Activated naive CD8-positive, alpha-beta T cell treated with anti-CD3 and anti-CD28 coated beads, Interleukin-2, amount 50 U/mL, for 24 hours (primary cell): Measurements from ENCODE around the gene EEA1.
"Not testable (repeated sequence)": the region's sequence is repeated elsewhere in the genome, so short reads cannot be mapped to it uniquely, and the experiment has no call there.

Experiments used
- ATAC-seq: fragments of 150-1000 bp; cut with Tn5 transposase; one replicate; pipeline ENCODE4 v1.10.0; 2021
- DNase-seq: peaks from one replicate; pipeline ENCODE4 v3.0.0; 2021
- H3K27ac Mint-ChIP-seq: one replicate; pipeline ENCODE4 v1.8.0; 2021; ENCODE audit warnings: mild to moderate bottlenecking, mixed read lengths
- H3K27me3 Mint-ChIP-seq: one replicate; pipeline ENCODE4 v1.8.0; 2021; ENCODE audit warnings: mixed read lengths
- H3K36me3 Mint-ChIP-seq: one replicate; pipeline ENCODE4 v1.8.0; 2021; ENCODE audit warnings: low read depth, mixed read lengths
- H3K4me1 Mint-ChIP-seq: one replicate; pipeline ENCODE4 v1.8.0; 2021; ENCODE audit warnings: mixed read lengths
- H3K4me3 Mint-ChIP-seq: one replicate; pipeline ENCODE4 v1.8.0; 2021; ENCODE audit warnings: mild to moderate bottlenecking, moderate library complexity, mixed read lengths
- H3K9me3 Mint-ChIP-seq: one replicate; pipeline ENCODE4 v1.8.0; 2021; ENCODE audit warnings: mixed read lengths

Gene EEA1

DNA sequence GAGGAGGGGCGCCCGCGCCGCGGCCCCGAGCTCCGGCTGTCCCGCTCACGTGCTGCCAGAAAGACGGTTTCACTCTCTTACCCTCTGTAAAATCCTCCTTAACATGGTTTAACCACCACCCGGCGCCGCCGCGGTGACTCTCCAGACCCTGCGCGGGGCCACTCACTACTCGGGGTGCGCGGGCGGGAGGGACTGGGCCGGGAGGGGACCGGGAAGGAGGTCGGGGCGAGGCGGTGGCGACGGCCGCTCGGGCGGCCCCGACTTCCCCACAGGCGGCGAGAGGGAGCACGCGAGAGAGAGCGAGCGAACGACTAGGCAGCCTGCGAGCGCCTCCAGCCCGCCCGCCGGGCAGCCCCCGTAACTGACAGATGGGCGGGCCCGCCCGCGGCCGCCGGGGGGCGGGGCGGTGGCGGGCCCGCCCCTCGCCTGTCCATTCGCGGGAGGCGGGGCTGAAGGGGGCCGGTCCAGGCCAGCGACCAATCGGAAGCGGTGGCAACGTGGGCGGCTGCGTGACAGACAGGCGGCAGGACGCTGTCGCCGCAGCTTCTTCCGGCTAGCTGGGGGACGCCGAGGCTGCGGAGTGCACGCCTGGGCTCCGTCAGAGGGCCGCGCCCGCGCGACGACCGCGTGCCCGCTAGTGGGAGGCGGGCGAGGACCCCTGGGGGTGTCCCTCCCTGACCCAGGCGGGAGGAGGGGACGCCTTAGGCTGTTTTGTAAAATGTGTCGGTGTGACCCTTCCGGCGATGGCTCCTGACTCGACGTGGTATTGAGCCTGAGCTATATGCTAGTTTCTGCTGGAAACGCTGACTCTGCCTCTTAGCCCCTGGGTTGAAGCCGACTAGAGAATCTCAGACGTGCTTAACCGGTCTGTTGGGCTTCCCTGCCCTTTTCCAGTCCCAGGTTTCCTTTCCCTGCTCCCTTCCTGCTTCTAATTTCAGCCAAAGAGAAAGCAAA, at the start of gene EEA1:
EEA1 (minus strand) TSS at position 334 of the 954 bp plus-strand sequence; CDS start at position 105, 229 bp downstream.
- Mint-ChIP-seq H3K9me3 (no peaks in the 10 kb centered on the region), H3K27me3 (no peaks in the 10 kb centered on the region), H3K27ac (peak within 1 kb of the TSS; percentile 95), H3K4me3 (peak within 1 kb of the TSS; percentile 79), H3K36me3 (peaks cover 2% of the 10 kb centered on the region), H3K4me1 (peaks cover 42% of the 10 kb centered on the region)
- ATAC-seq (peak; percentile 78), DNase-seq (peak; percentile 97)

DNA sequence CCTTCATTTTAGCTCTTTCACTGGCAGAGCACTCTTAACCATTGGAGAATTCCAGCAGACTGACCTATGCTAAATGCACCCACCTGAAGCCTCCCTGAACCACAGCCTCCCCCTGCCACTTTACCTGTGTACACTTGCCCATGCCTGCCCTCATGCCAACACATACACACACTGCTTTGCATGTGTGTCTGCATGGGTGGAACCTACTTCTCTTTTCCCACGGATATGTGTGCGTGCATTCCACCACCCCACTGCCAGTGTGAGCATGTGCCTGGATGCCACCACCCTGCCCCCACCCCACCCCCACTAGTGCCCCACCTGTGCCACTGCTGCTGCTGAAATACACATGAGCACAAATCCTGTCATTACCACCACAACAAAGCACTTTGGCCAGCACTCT, 49.5 kb upstream of the EEA1 start:
- Mint-ChIP-seq H3K27ac (no peak overlapping the region), H3K36me3 (peaks cover 6% of the 10 kb centered on the region), H3K4me1 (peaks cover 19% of the 10 kb centered on the region), H3K4me3 (no peak overlapping the region), H3K27me3 (peaks cover 1% of the 10 kb centered on the region), H3K9me3 (peaks cover 17% of the 10 kb centered on the region)
- no peak for DNase-seq
- ATAC-seq = no peak

DNA sequence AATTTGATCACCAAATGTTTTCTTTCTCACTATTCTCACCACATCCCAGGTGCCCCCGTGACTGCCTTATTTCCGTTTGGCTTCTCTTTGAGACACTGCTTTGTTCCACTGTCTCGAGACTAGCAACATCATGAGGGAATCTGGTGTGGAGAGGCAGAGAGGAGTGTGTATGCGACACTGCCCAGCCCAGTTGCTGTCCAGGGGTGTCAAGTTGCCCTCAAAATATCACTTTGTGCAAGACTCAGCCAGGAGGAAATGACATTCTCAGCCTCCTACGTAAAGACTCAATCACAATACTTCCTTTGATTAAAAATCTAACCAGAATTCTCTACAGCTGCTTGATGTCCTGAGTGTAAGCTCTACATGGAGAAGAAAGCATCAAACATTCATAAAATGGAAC, 48.2 kb upstream of the EEA1 start:
- H3K27me3 Mint-ChIP-seq = peaks cover 1% of the 10 kb centered on the region
- H3K27ac Mint-ChIP-seq = no peak overlapping the region
- no peak overlapping the region for H3K4me3 Mint-ChIP-seq
- DNase-seq = no peak
- H3K36me3 Mint-ChIP-seq = peaks cover 6% of the 10 kb centered on the region
- ATAC-seq = no peak
- H3K4me1 Mint-ChIP-seq = peaks cover 19% of the 10 kb centered on the region
- peaks cover 17% of the 10 kb centered on the region for H3K9me3 Mint-ChIP-seq

DNA sequence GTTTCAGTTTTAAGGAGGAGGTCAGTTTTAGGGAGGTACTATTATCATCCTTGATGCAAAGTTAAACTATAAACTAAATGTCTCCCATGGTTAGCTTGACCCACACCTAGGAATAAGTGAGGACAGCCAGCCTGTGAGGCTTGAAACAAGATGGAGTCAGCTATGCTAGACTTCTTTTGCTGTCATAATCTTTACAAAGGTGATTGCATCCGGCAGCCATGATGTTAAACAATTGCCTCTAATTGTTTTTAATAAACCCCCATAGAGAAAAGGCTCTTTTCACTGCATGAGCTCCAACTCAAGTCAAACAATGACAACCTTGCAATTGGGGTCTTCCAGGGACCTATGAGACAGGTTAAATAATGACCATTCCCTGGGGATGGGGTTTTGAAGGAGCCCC, 45.7 kb upstream of the EEA1 start:
- H3K4me3 Mint-ChIP-seq = no peak overlapping the region
- DNase-seq (no peak), ATAC-seq (no peak)
- no peaks in the 10 kb centered on the region for H3K36me3 Mint-ChIP-seq
- peaks cover 5% of the 10 kb centered on the region for H3K9me3 Mint-ChIP-seq
- peaks cover 1% of the 10 kb centered on the region for H3K27me3 Mint-ChIP-seq
- H3K4me1 Mint-ChIP-seq = peaks cover 19% of the 10 kb centered on the region
- no peak overlapping the region for H3K27ac Mint-ChIP-seq

DNA sequence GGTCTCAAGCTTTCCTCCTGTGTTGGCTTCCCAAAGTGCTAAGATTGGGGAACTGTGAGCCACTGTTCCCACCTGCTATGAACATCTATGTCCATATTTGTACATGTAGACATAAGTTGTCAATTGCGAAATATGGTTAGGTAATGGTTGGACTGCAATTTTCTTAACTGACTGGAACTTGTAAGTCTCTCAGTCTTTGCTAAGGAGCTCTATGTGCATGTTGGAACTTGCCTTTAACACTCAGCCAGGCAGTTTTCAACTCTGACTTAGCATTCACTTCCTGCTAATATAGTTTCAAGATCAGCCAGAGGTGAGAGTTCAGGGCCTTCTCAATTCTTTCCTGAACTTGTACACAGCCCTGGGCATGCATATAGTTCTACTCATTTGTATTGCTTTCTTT, 44.5 kb upstream of the EEA1 start:
- no peaks in the 10 kb centered on the region for H3K36me3 Mint-ChIP-seq
- H3K27ac Mint-ChIP-seq = no peak overlapping the region
- no peak for ATAC-seq
- peaks cover 15% of the 10 kb centered on the region for H3K4me1 Mint-ChIP-seq
- no peak overlapping the region for H3K4me3 Mint-ChIP-seq
- H3K9me3 Mint-ChIP-seq = peaks cover 5% of the 10 kb centered on the region
- DNase-seq = no peak
- H3K27me3 Mint-ChIP-seq = peaks cover 1% of the 10 kb centered on the region

DNA sequence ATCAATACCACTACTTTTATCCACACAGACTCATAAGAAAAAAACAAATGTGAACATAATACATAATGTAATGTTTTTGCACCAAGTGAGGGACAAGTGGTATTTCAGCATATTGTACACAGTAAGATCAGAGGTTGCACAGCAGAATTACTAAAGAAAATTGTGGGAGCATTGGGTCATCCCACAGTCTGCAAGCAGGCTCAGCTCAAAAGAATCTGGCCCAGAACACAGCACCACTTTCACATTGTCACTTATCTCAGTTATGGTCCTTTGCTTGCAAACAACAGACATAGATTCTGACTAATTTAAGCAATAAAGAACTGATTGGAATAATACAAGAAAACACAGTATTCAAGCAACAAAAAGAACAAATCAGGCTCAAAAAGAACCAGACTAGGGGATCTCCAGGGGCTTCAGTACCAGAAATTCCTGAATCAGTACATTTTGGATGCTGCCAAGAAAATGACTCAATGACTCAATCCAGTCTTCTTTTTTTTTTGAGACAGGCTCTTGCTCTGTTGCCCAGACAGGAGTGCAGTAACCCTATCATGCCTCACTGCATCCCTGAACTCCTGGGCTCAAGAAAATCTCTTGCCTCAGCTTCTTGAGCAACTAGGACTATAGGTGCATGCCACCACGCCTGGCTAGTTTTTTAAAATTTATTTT, 42.9 kb upstream of the EEA1 start:
- Mint-ChIP-seq H3K9me3 (peaks cover 5% of the 10 kb centered on the region), H3K4me3 (no peak overlapping the region), H3K27me3 (peaks cover 3% of the 10 kb centered on the region), H3K4me1 (peaks cover 8% of the 10 kb centered on the region), H3K36me3 (no peaks in the 10 kb centered on the region), H3K27ac (no peak overlapping the region)
- ATAC-seq (no peak), DNase-seq (no peak)

DNA sequence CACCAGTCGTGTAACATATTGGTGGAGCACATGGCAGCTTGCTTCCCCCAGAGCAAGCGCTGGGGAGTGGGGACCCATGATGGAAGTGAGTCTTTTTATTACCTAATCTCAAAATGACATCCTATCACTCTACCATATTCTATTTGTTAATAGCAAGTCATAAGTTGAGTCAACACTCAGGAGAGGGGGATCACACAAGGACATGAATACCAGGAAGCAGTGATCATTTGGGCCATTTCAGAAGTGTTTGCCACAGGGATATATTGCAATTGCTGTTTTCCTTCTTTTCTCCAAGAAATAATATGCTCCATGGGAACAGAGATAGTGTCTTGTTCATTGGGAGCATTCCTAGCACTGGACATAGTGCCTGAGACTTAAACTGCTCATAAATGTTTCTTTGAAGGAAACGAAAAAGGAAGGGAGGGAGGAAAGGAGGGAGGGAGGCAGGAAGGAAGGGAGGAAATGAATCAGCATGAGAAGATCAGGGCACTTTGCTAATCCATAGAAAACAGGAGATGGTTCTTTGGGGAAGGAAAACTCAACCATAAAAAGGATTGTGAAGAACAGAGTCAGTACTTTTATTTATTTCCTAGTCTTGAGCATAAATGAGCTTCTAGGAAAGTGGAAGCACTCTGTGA, 39.2 kb upstream of the EEA1 start:
- H3K27me3 Mint-ChIP-seq = peaks cover 2% of the 10 kb centered on the region
- DNase-seq = no peak
- H3K4me3 Mint-ChIP-seq = no peak overlapping the region
- H3K27ac Mint-ChIP-seq = no peak overlapping the region
- no peaks in the 10 kb centered on the region for H3K9me3 Mint-ChIP-seq
- H3K4me1 Mint-ChIP-seq = peaks cover 5% of the 10 kb centered on the region
- H3K36me3 Mint-ChIP-seq = no peaks in the 10 kb centered on the region
- ATAC-seq = no peak

DNA sequence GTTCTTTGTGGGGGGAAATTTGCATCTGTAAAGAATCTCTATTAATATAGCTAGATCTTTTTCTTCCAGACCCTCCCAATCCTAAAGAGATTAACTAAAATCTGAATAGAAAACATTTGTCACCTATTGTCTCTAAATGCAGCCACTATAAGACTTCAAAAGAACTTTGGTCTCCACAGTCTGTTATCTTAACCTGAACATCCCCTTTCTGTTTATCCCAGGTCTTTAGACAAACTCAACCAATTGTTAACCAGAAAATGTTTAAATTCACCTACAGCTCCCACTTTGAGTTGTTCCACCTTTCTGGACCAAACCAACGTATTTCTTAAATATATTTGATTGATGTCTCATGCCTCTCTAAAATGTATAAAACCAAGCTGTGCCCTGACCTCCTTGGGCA, 35.3 kb upstream of the EEA1 start:
- not testable (repeated sequence) for H3K4me3 Mint-ChIP-seq, H3K9me3 Mint-ChIP-seq, H3K36me3 Mint-ChIP-seq, ATAC-seq, H3K27me3 Mint-ChIP-seq, DNase-seq, H3K27ac Mint-ChIP-seq, H3K4me1 Mint-ChIP-seq

DNA sequence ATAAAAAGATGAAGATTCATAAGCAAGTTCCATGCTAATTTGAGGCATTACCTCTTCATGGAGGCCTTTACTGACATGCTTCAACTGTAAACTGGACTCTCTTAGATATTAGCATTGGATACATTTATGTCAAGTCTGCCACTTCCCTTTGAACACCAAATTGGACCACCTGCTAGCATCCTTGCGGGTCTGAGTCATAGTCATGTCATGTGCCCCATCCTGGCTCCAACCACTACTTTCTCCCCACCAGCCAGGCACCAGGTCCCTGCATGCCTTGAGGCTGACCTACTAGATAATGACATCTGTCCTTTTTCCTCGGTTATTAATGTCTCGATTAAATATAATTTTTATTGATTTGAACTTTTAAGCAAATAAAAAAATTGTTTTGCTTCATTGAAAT, 32.9 kb upstream of the EEA1 start:
- Mint-ChIP-seq H3K4me1 (no peaks in the 10 kb centered on the region), H3K27ac (no peak overlapping the region), H3K27me3 (no peaks in the 10 kb centered on the region), H3K9me3 (no peaks in the 10 kb centered on the region), H3K4me3 (no peak overlapping the region), H3K36me3 (no peaks in the 10 kb centered on the region)
- no peak for ATAC-seq
- no peak for DNase-seq

DNA sequence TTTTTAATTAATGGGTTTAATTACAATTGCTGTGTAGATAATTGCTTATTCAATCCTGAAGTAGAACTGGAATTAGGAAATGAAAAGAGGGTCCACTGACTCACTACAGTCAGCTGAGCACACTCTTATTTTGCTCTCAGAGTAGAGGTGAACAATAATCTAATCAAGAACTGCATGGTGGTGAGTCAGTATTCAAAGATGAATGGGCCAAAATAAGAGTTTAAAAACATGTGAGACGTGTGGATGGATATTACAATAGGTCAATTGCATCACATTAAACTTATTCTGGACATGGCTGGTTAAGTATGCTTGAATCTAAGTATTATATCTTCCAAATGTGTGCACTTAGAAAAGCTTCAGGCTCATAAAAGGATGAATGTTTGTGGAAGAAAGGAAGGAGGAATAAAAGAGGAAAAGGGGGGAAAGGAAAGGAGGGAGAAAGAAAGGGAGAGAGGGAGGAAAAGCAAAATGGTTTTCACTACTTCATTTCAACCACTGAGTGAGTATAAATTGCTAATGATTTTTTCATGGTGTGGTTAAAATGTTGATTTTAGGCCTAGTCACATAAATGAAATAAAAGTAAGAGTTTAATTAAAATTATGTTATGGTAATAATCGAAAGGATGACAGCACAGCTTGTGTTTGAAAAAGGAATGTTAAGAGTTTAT, 27.0 kb upstream of the EEA1 start:
- DNase-seq = no peak
- Mint-ChIP-seq H3K4me1 (no peaks in the 10 kb centered on the region), H3K9me3 (no peaks in the 10 kb centered on the region), H3K27me3 (no peaks in the 10 kb centered on the region), H3K4me3 (no peak overlapping the region), H3K36me3 (no peaks in the 10 kb centered on the region), H3K27ac (no peak overlapping the region)
- no peak for ATAC-seq

DNA sequence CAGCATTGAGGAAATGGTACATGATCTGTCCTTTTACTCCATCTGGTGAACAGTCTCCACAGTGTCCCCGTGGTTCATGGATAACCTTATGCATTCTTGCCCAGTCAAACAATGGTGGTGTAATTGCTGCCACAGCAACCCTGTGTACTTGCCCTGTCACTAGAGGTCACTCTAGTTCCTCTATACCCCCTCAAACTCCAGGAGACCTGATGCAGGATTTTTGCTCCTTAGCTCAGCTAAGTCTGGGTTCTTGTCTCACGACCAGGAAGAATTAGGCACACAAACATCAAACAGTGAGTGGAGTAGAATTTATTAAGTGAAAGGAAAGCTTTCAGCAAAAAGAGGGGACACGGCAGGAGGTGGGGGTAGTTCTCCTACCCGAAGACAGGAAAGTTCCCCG, 24.7 kb upstream of the EEA1 start:
- no peak overlapping the region for H3K27ac Mint-ChIP-seq
- no peaks in the 10 kb centered on the region for H3K9me3 Mint-ChIP-seq
- ATAC-seq (peak; percentile 33), DNase-seq (no peak)
- H3K4me3 Mint-ChIP-seq = no peak overlapping the region
- H3K36me3 Mint-ChIP-seq = no peaks in the 10 kb centered on the region
- H3K4me1 Mint-ChIP-seq = no peaks in the 10 kb centered on the region
- H3K27me3 Mint-ChIP-seq = no peaks in the 10 kb centered on the region

DNA sequence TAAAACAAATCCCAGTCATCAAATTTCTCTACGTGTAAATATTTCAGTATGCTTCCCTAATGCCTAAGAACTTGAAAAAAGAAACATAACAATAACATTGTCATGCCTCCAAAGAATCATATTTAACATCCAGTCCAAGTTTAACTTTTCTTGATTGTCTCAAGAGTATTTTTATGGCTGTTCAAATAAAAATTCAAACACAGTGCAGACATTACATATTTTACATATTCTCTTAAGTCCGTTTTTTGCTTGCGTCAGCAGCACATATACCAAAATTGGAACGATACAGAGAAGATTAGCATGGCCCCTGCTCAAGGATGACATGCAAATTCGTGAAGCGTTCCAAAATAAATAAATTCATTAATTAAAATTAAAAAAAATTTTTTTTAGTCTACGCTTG, 23.3 kb upstream of the EEA1 start:
- no peak overlapping the region for H3K27ac Mint-ChIP-seq
- H3K27me3 Mint-ChIP-seq = no peaks in the 10 kb centered on the region
- H3K9me3 Mint-ChIP-seq = no peaks in the 10 kb centered on the region
- no peak for DNase-seq
- no peak for ATAC-seq
- H3K4me1 Mint-ChIP-seq = no peaks in the 10 kb centered on the region
- H3K36me3 Mint-ChIP-seq = no peaks in the 10 kb centered on the region
- no peak overlapping the region for H3K4me3 Mint-ChIP-seq

DNA sequence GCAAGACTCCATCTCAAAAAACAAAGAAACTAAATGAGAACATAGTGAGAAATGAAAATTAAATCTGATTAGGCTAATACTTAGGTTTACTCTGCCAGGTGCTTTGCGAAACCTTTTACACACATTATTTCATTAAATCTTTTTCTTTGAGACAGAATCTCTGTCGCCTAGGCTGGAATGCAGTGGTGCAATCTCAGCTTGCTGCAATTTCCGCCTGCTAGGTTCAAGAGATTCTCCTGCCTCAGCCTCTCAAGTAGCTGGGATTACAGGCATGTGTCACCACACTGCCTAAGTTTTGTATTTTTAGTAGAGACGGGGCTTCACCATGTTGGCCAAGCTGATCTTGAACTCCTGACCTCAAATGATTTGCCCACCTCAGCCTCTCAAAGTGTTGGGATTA, 21.9 kb upstream of the EEA1 start:
- H3K36me3 Mint-ChIP-seq = no peaks in the 10 kb centered on the region
- DNase-seq (no peak), ATAC-seq (no peak)
- H3K4me3 Mint-ChIP-seq = no peak overlapping the region
- H3K27me3 Mint-ChIP-seq = no peaks in the 10 kb centered on the region
- no peaks in the 10 kb centered on the region for H3K9me3 Mint-ChIP-seq
- H3K27ac Mint-ChIP-seq = no peak overlapping the region
- H3K4me1 Mint-ChIP-seq = no peaks in the 10 kb centered on the region

DNA sequence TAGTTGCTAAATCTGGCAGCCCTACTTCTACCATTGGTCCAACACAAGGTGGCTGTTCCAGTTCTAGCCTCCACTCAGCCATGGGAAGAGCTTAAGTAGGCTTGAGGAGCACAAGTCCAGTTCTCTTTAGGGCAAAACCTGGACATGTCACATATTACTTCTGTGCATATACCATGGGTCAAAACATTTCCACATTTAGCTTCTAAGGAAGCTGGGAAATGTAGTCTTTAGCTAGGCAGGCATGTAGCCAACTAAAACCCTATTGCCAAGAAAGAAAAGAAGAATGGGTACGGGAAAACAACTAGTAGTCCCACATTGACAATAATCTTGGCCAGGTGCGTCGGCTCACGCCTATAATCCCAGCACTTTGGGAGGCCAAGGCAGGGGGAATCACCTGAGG, 20.9 kb upstream of the EEA1 start:
- Mint-ChIP-seq H3K4me1 (no peaks in the 10 kb centered on the region), H3K36me3 (no peaks in the 10 kb centered on the region), H3K4me3 (no peak overlapping the region), H3K27ac (no peak overlapping the region), H3K9me3 (no peaks in the 10 kb centered on the region), H3K27me3 (no peaks in the 10 kb centered on the region)
- ATAC-seq = no peak
- no peak for DNase-seq
